Upper lobe of left lung (tissue), 6 donors: ENCODE measurements around the gene EIF3F. TPM values are rescaled to one million over a fixed set of nuclear protein-coding genes. Genes with fewer than 3 reads are reported as not detected.

ENCODE experiments used
- ATAC-seq, 2 donors: fragments of 200-7000 bp; cut with Tn5 transposase; one replicate each; pipeline ENCODE4 v1.9.1; 2022; ENCODE audit warnings: mild to moderate bottlenecking in 2 of 2, moderate library complexity in 2 of 2; ENCODE audit not compliant: low FRiP score in 2 of 2
- DNase-seq, 2 donors: peaks; one replicate each; pipeline ENCODE4 v3.0.0-alpha.2; 2019 to 2020
- H3K27ac ChIP-seq, 4 donors: fragments of 200-600 bp; sonication (generic); one replicate each; pipeline ENCODE4 v1.5.1; 2016 to 2019
- H3K27me3 ChIP-seq, 4 donors: fragments of 200-600 bp; sonication (generic); one replicate each; pipeline ENCODE4 v1.5.1; 2017 to 2019
- H3K36me3 ChIP-seq, 4 donors: fragments of 200-600 bp; sonication (generic); one replicate each; pipeline ENCODE4 v1.5.1; 2016 to 2019
- H3K4me1 ChIP-seq, 4 donors: fragments of 200-600 bp; sonication (generic); one replicate each; pipeline ENCODE4 v1.5.1; 2018 to 2019
- H3K4me3 ChIP-seq, 4 donors: fragments of 200-600 bp; sonication (generic); one replicate each; pipeline ENCODE4 v1.5.1; 2017 to 2019; ENCODE audit warnings: mild to moderate bottlenecking in 2 of 4, moderate library complexity in 1 of 4
- H3K9me3 ChIP-seq, 4 donors: fragments of 200-600 bp; sonication (generic); one replicate each; pipeline ENCODE4 v1.5.1; 2018 to 2019
- EP300 ChIP-seq, 4 donors: sonication (generic); formaldehyde crosslinking; IDR thresholded peaks; one replicate each; pipeline ENCODE4 v1.5.1; 2017; ENCODE audit warnings: antibody characterized with exemption in 4 of 4, control low read depth in 2 of 4
- POLR2A ChIP-seq, 4 donors: fragments of 450-650 bp; IDR thresholded peaks; one replicate each; pipeline ENCODE4 v1.5.1; 2016 to 2017; ENCODE audit warnings: antibody characterized with exemption in 4 of 4, mild to moderate bottlenecking in 2 of 4
- POLR2AphosphoS5 ChIP-seq, 2 donors: sonication (generic); formaldehyde crosslinking; IDR thresholded peaks; one replicate each; pipeline ENCODE4 v1.5.1; 2017; ENCODE audit warnings: antibody characterized with exemption in 2 of 2
- WGBS, 2 donors: methylation state at CpG; one replicate each; pipeline ENCODE4 v1.1.5; 2017 to 2018; 5-methylcytosine and 5-hydroxymethylcytosine counted together
- total RNA-seq, 6 donors: library from RNA; depleted of rRNA in 4 of 6; stranded (reverse); fragments of >200 nt in 4 of 6; gene quantifications; one replicate each; pipeline versions ENCODE4 v1.1.0 to v1.2.1, GENCODE V29; 2016 to 2021
- TF ChIP-seq, protein P1 (sequence below), 6 experiments: fragments of 450-650 bp in 4 of 6; fragments of 200-600 bp in 2 of 6; sonication (generic) in 2 of 6; IDR thresholded peaks; one replicate each; pipeline ENCODE4 v1.5.1; 2016 to 2019; ENCODE audit warnings: antibody characterized with exemption in 6 of 6
- donor health status: DM: no; HTN: no; CAD: no; lungs with moderate emphysema.
- donor health status: DM: no; HTN: yes; CAD: no; lungs with severe emphysema.

EIF3F gene
- total RNA-seq, 6 donors from 2014 or later: 135 to 321 (median 235) TPM

DNA sequence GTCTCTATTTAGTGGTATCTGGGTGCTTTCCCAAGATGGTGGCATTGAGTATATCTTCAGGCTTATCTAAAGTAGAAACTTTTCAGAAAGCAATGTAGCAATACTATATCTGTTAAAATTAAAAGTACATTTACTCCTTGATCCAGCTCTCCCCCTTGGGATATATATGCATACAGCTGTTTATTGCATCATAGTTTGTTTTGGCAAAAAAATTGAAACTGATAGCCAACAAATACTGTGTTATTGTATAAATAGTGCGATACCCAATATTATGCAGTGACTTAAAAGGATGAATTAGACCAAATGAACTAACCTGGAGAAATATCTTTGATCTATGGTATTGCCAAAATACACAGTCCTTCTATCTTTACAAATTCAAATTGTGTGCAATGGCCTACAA is 37.2 kb upstream of the EIF3F start:
- Histone ChIP-seq H3K4me1 (no peaks in the 10 kb centered on the region), H3K36me3 (no peaks in the 10 kb centered on the region), H3K27me3 (no peaks in the 10 kb centered on the region), H3K4me3 (no peak overlapping the region), H3K9me3 (peaks cover 0 to 3% (median 0%) of the 10 kb centered on the region in 4 donors), H3K27ac (no peak overlapping the region)
- no peak for ATAC-seq
- no peak for DNase-seq
- TF ChIP-seq, protein P1, sequence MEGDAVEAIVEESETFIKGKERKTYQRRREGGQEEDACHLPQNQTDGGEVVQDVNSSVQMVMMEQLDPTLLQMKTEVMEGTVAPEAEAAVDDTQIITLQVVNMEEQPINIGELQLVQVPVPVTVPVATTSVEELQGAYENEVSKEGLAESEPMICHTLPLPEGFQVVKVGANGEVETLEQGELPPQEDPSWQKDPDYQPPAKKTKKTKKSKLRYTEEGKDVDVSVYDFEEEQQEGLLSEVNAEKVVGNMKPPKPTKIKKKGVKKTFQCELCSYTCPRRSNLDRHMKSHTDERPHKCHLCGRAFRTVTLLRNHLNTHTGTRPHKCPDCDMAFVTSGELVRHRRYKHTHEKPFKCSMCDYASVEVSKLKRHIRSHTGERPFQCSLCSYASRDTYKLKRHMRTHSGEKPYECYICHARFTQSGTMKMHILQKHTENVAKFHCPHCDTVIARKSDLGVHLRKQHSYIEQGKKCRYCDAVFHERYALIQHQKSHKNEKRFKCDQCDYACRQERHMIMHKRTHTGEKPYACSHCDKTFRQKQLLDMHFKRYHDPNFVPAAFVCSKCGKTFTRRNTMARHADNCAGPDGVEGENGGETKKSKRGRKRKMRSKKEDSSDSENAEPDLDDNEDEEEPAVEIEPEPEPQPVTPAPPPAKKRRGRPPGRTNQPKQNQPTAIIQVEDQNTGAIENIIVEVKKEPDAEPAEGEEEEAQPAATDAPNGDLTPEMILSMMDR (IDR thresholded peaks at IDR 0.05): no peak
- TF ChIP-seq POLR2A (IDR thresholded peaks at IDR 0.05) (no peak), EP300 (IDR thresholded peaks at IDR 0.05) (no peak), POLR2AphosphoS5 (IDR thresholded peaks at IDR 0.05) (no peak)
- WGBS, 2 donors: 67 to 94% methylated on average over 1 of the region's 1 CpG

DNA sequence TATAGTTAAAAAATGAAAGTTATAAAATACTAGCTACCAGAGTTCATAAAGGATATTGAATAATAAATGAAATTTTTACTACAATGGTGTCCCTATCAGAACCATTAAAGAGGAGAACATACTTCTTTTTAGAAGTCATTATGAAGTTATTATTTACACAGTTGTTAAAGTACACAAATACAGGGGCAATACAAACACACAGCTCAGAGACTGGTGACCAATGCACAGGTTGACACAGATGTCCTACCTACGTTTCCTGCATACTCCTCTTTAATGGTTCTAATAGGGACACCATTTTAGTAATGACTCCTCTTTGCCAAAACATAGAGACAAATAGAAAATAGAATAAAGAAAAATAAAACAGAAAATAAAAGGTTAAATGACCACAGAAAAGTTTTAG is 31.9 kb upstream of the EIF3F start:
- DNase-seq: no peak
- no peak overlapping the region for H3K27ac ChIP-seq
- TF ChIP-seq EP300 (IDR thresholded peaks at IDR 0.05) (no peak), POLR2AphosphoS5 (IDR thresholded peaks at IDR 0.05) (no peak), POLR2A (IDR thresholded peaks at IDR 0.05) (no peak)
- TF ChIP-seq, protein P1 (IDR thresholded peaks at IDR 0.05): no peak
- 67 to 73% methylated on average over 1 of the region's 1 CpG for WGBS, 2 donors
- ATAC-seq: no peak
- no peaks in the 10 kb centered on the region for H3K9me3 ChIP-seq
- H3K27me3 ChIP-seq: no peaks in the 10 kb centered on the region
- H3K36me3 ChIP-seq: no peaks in the 10 kb centered on the region
- H3K4me1 ChIP-seq: no peaks in the 10 kb centered on the region
- no peak overlapping the region for H3K4me3 ChIP-seq

DNA sequence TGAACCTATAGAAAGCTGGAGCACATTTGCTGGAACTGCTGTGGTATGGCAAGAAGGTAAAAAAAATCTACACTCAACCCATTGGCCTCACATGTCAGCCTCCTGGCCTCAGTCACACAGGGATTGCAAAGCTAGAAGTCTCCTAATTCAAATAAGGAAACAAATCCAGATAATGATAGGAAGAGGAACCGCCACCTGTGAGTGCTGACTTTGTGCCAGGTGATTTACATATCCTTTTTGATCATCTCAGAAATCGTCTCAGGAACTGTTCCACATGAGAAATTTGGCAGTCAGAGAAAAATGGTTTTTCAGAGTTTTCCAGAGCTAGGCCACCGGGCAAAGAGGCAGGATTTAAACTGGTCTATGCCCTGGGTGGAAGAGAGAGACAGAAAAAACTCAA is 22.9 kb upstream of the EIF3F start:
- Histone ChIP-seq H3K27me3 (no peaks in the 10 kb centered on the region), H3K27ac (no peak overlapping the region), H3K9me3 (no peaks in the 10 kb centered on the region), H3K36me3 (no peaks in the 10 kb centered on the region), H3K4me1 (no peaks in the 10 kb centered on the region), H3K4me3 (no peak overlapping the region)
- no peak for TF ChIP-seq POLR2AphosphoS5 (IDR thresholded peaks at IDR 0.05)
- no peak for TF ChIP-seq EP300 (IDR thresholded peaks at IDR 0.05)
- TF ChIP-seq, protein P1 (IDR thresholded peaks at IDR 0.05): no peak
- no peak for TF ChIP-seq POLR2A (IDR thresholded peaks at IDR 0.05)
- ATAC-seq (no peak), DNase-seq (no peak)
- 60 to 69% methylated on average over 3 of the region's 3 CpGs for WGBS, 2 donors

DNA sequence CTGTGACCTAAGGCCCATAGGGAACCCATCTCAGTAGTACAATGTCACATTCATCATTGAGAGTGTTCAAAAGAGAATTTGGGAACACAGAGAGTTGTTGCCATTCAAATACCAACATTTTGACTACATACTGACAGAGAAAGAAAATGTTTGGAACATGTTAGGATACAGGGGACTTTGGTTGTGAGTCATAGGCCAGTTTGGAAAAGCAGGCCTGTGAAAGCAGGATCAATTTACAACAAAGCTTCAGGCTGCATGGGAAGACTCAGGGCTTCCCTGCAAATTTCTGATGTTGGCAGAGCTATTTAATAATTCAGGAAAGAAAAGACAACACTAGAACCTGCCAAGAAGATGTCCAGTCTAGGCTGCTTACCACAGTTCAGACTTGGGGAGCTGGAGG is 22.3 kb upstream of the EIF3F start:
- Histone ChIP-seq H3K4me1 (no peaks in the 10 kb centered on the region), H3K27me3 (no peaks in the 10 kb centered on the region), H3K9me3 (no peaks in the 10 kb centered on the region), H3K27ac (no peak overlapping the region), H3K36me3 (no peaks in the 10 kb centered on the region), H3K4me3 (no peak overlapping the region)
- ATAC-seq (no peak), DNase-seq (no peak)
- TF ChIP-seq POLR2AphosphoS5 (IDR thresholded peaks at IDR 0.05) (no peak), POLR2A (IDR thresholded peaks at IDR 0.05) (no peak), EP300 (IDR thresholded peaks at IDR 0.05) (no peak)
- TF ChIP-seq, protein P1 (IDR thresholded peaks at IDR 0.05): no peak

DNA sequence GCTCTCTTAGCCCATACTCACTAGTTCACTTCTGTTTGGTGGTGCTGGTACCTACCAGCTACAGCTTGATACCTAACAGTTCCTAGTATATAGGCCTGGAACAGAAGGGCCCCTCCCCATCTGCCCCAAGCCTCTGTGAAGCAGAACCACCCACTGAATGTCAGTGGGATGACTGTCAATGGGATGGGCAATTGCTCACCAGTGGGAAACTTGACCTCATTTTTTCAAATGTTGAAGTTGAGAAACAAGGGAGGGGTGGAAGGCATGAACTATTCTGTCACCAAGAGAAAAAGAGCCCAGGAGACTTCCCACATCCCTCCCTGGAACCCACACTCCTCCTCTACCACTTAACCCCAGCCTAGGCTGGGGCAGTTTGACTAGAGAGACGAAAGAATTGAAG is 21.8 kb upstream of the EIF3F start, which contains the start of gene NLRP10:
Gene NLRP10 (minus strand): TSS at position 62 of the 400 bp plus-strand sequence. CDS start 1,952 bp downstream, outside the sequence.
- Histone ChIP-seq H3K9me3 (no peaks in the 10 kb centered on the region), H3K4me1 (no peaks in the 10 kb centered on the region), H3K4me3 (no peak within 1 kb of the TSS), H3K36me3 (no peaks in the 10 kb centered on the region), H3K27ac (no peak within 1 kb of the TSS), H3K27me3 (no peaks in the 10 kb centered on the region)
- DNase-seq: no peak
- TF ChIP-seq POLR2A (IDR thresholded peaks at IDR 0.05): no peak
- no peak for TF ChIP-seq EP300 (IDR thresholded peaks at IDR 0.05)
- TF ChIP-seq, protein P1 (IDR thresholded peaks at IDR 0.05): no peak
- no peak for TF ChIP-seq POLR2AphosphoS5 (IDR thresholded peaks at IDR 0.05)
- 67 to 79% methylated on average over 1 of the region's 1 CpG for WGBS, 2 donors
- ATAC-seq: no peak
